H54 (cell line): ENCODE results near the gene MIPEP.
"Not testable (repeated sequence)": the region's sequence is repeated elsewhere in the genome, so short reads cannot be mapped to it uniquely, and the experiment has no call there.

Experiments
- DNase-seq: peaks from one replicate; pipeline ENCODE4 v3.0.0; 2011; ENCODE audit warnings: low spot score, mixed read lengths; ENCODE audit not compliant: insufficient read length
- FAIRE-seq: peaks from 3 replicates; lab custom pipeline; 2011; peaks lifted over from hg19 to GRCh38; lab: Jason Lieb, UNC
- POLR2A ChIP-seq: IDR thresholded peaks from 2 replicates; pipeline ENCODE4 v1.6.1; 2011; ENCODE audit warnings: low read depth, mild to moderate bottlenecking, low read length

MIPEP gene

GRCh38 chr13:23902975-23903905, 14.0 kb upstream of the MIPEP start:
- DNase-seq, result no peak
- no peak for TF ChIP-seq POLR2A
- no peak for FAIRE-seq

- FAIRE-seq (no peak), DNase-seq (no peak)
- TF ChIP-seq POLR2A, result no peak
These were observed 12.2 kb upstream of the MIPEP start for GRCh38 chr13:23901365-23901764.

- no peak for DNase-seq
- no peak for TF ChIP-seq POLR2A
- no peak for FAIRE-seq
These were observed 10.4 kb upstream of the MIPEP start for GRCh38 chr13:23899555-23899954.

DNA sequence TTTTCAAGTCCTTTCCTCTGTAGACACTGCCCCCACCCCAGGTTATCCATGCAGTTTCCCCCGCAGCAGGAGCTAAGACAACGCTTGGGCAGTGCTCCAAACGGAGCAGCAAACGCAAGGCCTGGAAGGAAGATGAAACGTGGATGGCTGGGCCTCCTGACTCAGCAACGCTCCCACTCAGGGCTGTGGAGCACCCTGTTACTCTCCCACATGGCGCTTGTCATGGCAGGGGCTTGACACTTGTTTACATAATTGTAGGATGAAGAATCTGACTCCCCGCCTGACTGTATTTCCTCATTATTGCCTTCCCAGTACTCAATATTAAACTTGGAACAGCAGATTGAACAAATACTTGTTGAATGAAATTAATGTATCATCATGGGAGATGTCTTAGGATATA, 8.9 kb upstream of the MIPEP start:
- FAIRE-seq (no peak), DNase-seq (no peak)
- no peak for TF ChIP-seq POLR2A

- FAIRE-seq, DNase-seq: not testable (repeated sequence)
These were observed 8.3 kb upstream of the MIPEP start, which contains the start of gene C1QTNF9B for GRCh38 chr13:23897452-23897919. Gene C1QTNF9B (minus strand): TSS chr13:23897502.

DNA sequence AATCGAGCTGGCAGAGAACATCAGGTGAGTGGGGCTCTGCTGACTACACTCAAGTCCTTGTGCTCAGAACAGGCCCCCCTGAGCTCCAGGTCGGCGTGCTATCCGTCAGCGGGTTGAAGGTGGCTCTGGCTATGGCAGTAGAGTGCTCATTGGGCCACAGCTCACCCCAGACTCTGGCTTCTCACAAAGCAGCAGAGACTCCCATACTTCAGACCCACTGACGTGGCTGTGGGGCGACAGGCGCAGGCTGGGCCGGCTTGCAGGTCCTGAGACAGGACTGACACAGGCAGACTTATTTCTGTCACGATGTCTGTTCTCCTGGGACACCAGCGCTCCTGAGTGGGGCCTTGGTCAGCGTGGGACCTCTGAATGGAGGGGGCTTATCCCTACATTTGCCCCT, 5.5 kb upstream of the MIPEP start:
- not testable (repeated sequence) for FAIRE-seq, DNase-seq

GRCh38 chr13:23893791-23894190, 4.6 kb upstream of the MIPEP start:
- not testable (repeated sequence) for DNase-seq, FAIRE-seq

- no peak for DNase-seq
- FAIRE-seq, result no peak
- no peak for TF ChIP-seq POLR2A
These were observed 711 bp upstream of the MIPEP start for GRCh38 chr13:23889615-23890607.

DNA sequence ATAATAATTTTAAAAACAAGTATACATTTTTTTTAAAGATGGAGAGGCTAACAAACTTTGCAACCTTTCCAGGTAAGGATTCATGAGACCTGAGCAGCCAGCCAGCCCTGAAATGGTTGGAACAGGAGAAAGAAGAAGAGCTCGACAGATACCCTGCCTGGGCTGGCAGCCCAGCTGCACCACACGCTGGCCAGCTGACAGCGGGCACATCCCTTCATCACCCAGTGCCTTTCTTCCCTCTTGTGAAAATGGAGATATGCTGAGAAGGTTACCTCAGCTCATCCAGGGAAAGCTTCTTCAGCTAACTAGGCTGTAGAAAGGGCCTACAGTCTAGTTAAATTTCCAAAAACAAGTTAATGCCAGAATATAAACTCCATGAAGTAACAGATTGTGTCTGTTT, 4.8 kb downstream of the MIPEP start:
- FAIRE-seq, DNase-seq: not testable (repeated sequence)

GRCh38 chr13:23883255-23883654, 5.9 kb downstream of the MIPEP start:
- TF ChIP-seq POLR2A, result no peak
- FAIRE-seq, result no peak
- no peak for DNase-seq

DNA sequence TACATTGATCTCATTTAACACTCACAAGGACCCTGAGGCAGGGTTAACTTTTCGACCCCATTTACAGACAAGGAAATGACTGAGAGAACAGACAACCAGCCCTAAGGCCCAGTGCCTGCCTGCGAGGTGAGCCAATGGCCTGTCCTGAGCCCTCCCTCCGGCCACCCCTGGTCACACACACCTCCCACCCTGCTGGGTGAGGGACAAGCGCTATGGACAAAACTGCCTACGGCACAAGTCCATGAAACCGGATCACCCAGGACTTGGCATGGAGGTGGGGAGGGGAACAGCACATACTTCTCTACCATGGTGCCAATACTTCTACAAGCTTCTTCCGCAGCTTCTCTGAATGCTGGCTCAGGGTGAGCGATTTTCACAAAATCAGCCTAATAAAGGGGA, 7.8 kb downstream of the MIPEP start:
- not testable (repeated sequence) for FAIRE-seq, DNase-seq

GRCh38 chr13:23880493-23881401, 8.5 kb downstream of the MIPEP start:
- not testable (repeated sequence) for DNase-seq, FAIRE-seq

GRCh38 chr13:23877286-23877685, 11.9 kb downstream of the MIPEP start:
- TF ChIP-seq POLR2A, result no peak
- FAIRE-seq (no peak), DNase-seq (no peak)

GRCh38 chr13:23876265-23876664, 12.9 kb downstream of the MIPEP start:
- FAIRE-seq (no peak), DNase-seq (no peak)
- TF ChIP-seq POLR2A, result no peak
